Activated T-cell treated with anti-CD3 and anti-CD28 coated beads, Interleukin-2, amount 50 U/mL, for 1 hour (primary cell): ENCODE measurements around the gene LEMD2.
A peak's percentile ranks its signal among the peaks of the same experiment; 100 is the strongest.
"Not testable (repeated sequence)": the region's sequence is repeated elsewhere in the genome, so short reads cannot be mapped to it uniquely, and the experiment has no call there.

Experiments
- DNase-seq: peaks from one replicate; pipeline ENCODE4 v3.0.0-alpha.2; 2020

The LEMD2 gene

DNA sequence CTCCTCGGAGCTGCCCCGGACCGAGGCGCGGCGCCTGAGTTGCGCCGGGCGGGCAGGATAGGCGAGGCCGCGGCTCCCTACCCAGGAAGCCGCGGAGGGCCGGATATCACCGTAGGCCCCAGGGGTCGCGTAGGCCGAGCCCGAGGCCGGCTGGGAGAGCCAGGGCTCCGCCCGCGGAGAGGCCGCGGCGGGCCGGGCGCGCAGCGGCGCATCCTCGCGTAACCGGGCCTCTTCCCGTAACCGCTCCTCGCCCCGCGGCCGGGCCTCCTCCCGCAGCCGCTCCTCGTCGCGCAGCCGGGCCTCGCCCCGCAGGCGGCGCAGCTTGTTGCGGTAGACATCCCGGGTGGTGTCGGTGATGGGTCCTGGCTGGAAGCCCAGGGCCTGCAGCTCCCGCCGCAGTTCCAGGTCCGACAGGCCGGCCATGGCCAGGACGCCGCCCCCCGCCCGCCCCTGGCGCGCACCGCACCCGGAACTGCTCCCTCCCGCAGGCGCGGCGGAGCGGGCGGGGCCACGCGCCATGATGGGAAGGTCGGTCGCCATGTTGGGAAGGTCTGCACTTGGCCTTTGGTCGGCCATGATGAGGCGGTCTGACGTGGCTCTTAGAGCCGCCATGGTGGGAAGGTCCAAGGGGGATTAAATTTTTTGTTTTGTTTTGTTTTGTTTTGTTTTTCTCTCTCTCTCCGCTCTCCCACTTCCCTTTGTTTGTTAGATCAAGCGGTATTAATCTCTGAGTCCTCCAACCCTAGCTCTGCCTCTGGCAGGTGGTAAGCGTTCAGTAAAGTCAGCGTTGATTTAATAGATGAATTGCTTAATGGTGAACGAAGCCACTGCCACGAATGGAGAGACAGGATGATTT, at the start of gene LEMD2:
Gene LEMD2, minus strand, starts transcription at position 437 of the 856 bp plus-strand sequence. Its CDS starts 14 bp downstream, at position 423.
- DNase-seq, result peak; percentile 97

- DNase-seq, result no peak
These were observed 49.2 kb upstream of the LEMD2 start for GRCh38 chr6:33837971-33838665.

GRCh38 chr6:33836806-33837469, 48.0 kb upstream of the LEMD2 start:
- no peak for DNase-seq

DNA sequence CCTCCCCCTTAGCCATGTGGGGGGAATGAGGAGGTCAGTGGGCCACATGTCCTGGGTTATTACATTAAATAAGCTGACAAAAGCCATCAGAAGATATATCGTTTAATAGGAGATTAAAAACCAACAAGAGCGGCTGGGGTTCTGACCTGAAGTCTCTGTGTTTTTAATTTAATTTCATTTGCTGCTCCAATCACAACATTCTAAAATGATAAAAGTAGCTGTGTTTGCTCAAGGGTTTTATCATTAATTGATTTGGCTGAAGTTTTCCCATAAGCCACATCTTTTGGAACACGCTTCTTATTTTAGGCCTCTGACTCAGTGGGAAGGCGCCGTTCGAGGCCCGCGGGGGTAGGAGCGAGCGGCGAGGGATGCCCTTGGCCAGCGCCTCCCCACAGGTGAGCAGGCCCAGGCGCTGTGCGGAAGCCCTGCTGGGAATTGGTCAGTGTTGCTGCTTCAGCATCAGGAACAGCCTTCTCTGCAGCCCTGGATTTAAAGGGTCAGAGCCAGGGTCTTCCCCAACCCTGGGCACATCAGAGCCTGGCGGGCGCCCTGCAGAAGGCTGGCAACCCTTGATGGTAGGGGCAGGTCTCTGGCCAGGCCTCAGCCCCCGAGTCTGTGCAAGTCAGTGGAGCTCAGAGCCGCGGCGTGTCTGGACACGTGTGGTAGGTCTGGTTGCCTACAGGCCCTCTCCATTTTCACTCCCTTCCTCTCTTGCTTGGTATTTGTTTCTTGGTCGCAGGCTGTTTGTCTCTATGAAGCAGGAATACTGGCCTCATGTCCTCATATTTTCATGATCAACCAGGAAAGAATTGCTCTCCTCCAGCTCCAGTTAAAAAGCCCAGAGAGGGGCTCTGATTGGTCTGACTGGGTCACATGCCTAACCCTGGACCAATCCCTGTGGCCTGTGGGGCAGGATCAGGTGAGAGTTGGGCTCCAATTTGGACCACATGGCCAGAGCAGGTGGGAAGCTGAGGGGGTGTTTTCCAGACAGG, 45.8 kb upstream of the LEMD2 start:
- no peak for DNase-seq

GRCh38 chr6:33833599-33833998, 44.7 kb upstream of the LEMD2 start:
- DNase-seq, result no peak

GRCh38 chr6:33832831-33833230, 43.9 kb upstream of the LEMD2 start:
- DNase-seq, result not testable (repeated sequence)

DNA sequence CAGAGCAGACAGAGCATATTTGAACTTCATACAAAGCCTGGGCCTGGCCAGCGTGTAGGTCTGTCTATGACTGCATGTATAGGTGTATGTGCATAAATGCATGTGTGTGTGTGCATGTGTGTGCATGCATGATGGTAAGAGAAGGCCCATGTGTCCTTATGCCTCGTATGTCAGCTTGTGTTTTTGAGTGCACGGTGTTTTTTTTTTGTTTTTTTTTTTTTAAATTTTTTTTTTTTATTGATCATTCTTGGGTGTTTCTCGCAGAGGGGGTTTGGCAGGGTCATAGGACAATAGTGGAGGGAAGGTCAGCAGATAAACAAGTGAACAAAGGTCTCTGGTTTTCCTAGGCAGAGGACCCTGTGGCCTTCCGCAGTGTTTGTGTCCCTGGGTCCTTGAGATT, 42.8 kb upstream of the LEMD2 start:
- DNase-seq, result not testable (repeated sequence)

- no peak for DNase-seq
These were observed 41.8 kb upstream of the LEMD2 start for GRCh38 chr6:33830635-33831240.

DNA sequence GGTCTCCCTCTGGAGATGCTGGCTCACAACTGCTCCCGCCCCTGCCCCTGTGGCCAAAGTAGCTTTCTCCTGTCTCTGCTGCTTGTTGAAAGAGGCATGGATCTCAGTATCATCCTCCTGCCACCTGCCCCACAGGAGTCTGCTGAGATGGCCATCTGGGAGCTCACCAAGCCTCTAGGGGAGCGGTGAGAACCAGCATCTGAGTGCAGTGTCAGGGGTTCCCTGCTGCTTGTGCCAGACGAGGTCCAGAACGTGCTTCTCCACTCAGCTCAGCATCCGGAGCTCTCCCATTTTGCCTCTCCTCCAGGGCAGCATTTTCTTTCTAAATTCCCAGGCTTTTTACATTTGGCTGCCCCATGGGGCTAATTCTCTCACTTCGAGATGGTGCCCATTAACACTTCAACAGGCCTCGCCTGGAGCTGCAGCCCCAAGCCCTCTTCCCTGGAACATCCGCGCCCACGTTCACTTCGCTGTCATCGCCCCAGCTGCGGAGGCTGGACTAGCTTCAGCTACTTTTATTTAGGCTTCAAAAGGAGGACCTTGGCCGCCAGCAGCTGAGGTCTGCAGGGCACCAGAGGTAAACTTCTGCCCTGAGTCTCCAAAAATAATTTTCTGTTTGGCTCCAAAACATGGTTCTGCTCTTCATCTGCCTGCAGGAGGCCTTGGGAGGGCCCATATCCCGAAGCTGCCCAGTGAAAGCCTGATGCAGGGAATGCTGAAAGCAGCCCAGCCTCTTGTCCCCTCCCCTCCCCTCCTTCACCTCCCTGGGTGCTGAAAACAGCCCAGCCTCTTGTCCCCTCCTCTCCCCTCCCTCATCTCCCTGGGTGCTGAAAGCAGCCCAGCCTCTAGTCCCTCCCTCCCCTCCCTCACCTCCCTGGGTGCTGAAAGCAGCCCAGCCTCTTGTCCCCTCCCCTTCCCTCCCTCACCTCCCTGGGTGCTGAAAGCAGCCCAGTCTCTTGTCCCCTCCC, 40.1 kb upstream of the LEMD2 start:
- DNase-seq, result no peak

- DNase-seq, result no peak
These were observed 39.5 kb upstream of the LEMD2 start for GRCh38 chr6:33828452-33828763.

GRCh38 chr6:33827546-33828451, 38.9 kb upstream of the LEMD2 start:
- DNase-seq, result no peak

DNA sequence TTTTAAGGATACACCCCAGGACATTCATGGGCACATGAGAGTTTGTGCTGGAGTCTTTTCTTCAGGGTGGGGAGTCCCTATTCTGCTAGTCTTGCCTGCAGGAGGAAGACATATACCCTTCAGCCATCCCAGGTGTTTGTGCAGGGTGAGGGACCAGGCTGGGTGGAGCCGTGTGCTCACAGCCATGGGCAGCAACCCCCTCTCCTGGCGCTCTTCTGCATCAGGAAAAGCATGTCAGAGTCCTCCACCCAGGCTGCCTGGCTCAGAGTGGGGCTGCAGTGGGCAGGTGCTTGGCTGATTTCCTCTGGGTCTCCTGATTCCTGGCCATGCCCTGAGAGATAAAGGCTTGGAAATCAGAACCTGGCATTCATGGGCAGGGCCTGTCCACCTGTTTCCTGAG, 37.6 kb upstream of the LEMD2 start:
- DNase-seq, result no peak

DNA sequence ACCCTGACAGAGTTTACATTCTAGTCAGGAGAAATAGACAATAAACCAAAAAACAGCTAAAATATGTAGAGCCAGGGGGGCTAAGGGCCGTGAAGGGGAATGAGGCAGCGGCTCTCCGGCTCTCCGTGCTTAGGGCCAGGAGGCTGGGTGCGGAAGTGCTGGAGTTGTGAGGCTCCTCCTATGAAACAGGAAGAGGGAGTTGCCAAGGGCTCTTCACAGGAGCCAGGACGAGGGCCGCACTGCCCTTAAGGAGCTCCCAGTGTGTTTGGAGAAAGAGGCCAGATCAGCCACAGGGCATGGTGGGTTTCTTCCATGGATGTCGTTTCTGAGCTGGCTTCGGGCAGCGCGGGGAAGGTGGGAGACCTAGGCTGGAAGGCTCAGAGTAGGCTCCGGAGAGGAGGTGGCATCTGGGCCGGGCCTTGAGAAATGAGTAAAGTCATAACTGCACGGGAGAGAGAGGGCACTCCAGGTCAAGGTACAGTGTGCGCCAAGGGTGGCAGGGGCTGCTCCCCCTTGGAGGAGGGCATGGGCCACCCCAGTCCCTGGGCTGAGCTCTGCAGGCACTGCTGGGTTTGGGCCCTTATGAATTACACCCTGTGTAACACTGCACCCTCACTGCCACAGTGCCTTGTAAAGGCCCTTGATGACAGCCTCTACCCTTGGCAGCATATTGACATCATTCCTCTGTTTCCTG, 35.7 kb upstream of the LEMD2 start:
- DNase-seq, result no peak

- no peak for DNase-seq
These were observed 34.9 kb upstream of the LEMD2 start for GRCh38 chr6:33823806-33824205.

DNA sequence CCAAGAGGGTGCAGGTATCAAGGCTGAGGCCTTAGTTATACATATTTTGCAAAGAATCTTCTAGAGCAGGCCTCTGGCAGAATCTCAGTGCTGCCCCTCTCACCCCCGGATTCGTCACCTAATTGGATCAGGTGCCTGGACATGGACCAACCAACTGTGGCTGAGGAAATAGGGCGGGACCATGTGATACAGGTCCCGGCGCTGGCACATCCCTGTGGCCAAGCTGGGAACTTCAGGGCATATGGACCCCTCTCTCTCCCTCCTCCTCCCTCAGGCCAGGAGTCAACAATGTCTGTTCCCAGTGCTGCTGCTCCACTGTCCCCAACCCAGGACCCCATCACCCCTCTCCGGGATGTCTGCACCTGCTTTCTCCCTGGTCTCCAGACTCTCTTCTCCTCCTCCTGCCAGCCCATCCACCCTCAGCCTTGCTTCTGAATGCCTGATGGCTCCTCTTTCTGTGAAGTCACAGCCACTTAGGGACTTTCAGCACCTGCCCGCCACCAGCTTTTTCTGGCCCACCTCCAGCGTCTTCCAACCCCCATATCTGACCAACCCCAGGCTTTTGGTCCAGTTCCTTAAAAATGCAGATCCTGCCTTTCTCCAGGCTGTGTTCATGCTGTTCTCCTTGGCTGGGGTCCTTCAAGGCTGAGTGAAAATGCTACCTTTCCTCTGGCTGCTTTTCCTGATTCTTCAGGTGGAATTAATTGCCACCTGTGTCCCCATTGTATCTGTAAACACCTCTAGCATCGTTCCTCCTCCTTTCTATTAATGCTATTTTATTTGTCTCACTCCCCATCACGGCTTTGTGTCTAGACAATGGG, 33.9 kb upstream of the LEMD2 start:
- no peak for DNase-seq

DNA sequence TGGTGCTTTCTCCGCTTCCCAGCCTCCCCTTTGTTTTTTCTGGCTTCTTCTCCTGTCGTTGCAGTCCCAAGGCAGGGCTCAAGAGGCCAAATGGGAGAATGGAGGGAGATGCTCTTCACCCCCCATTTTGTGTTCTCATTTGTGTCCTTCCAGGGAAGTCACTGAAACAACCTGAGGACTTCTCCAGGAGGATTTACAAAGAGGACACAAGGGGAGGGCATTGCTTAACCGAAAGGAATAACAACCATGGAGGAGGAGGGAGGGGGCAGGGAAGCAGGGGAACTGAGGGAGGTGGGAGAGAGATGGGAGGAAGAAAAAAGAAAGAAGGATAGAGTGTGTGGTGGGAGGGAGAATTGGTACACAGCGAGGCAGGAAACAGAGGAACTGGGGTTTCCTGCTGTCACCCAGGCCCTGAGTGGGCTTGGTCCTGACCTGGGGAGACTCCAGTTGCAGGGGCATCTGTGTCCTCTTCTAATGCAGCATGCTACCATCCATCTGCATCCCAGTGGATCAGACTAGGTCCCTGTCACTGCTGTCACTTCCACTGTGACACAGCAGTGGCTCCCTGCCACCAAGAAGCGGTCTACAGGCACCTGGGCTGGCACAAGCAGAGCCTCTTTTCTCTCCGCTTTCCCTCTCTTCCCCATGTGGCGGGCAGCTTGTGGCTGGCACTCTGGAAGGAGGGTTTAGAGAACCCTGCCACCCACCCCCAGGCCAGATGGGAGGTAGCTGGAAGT, 32.0 kb upstream of the LEMD2 start:
- no peak for DNase-seq

GRCh38 chr6:33820243-33820642, 31.3 kb upstream of the LEMD2 start:
- DNase-seq, result no peak

- DNase-seq, result no peak
These were observed 30.1 kb upstream of the LEMD2 start for GRCh38 chr6:33819021-33819420.
